ENCODE data around the gene SPEN.
"Not testable (repeated sequence)": the region's sequence is repeated elsewhere in the genome, so short reads cannot be mapped to it uniquely, and the experiment has no call there.

The SPEN gene

GRCh38 chr1:15816674-15817073 is 30.8 kb upstream of the SPEN start:
- Mint-ChIP-seq H3K9me3 (no peaks in the 10 kb centered on the region), H3K4me3 (no peak overlapping the region), H3K4me1 (peaks cover 6% of the 10 kb centered on the region), H3K27ac (no peak overlapping the region), H3K36me3 (ENCODE audit: low read depth) (peaks cover 5% of the 10 kb centered on the region), H3K27me3 (ENCODE audit: low read depth) (peaks cover 4% of the 10 kb centered on the region)
- TF ChIP-seq CTCF (IDR thresholded peaks at IDR 0.05; ENCODE audit: unreplicated experiment in 3 of 3), result no peak

GRCh38 chr1:15820478-15820877 is 27.0 kb upstream of the SPEN start:
- no peak for TF ChIP-seq CTCF (IDR thresholded peaks at IDR 0.05; ENCODE audit: unreplicated experiment in 3 of 3)
- Mint-ChIP-seq H3K4me1 (peaks cover 4% of the 10 kb centered on the region), H3K4me3 (no peak overlapping the region), H3K9me3 (no peaks in the 10 kb centered on the region), H3K27ac (peak overlapping the region in 1 of 3 experiments; percentile 12), H3K36me3 (ENCODE audit: low read depth) (peaks cover 5% of the 10 kb centered on the region), H3K27me3 (ENCODE audit: low read depth) (peaks cover 4% of the 10 kb centered on the region)

GRCh38 chr1:15825800-15826199 is 21.7 kb upstream of the SPEN start:
- Mint-ChIP-seq H3K4me3 (no peak overlapping the region), H3K4me1 (peaks cover 29% of the 10 kb centered on the region), H3K27ac (peak overlapping the region in 2 of 3 experiments; percentile 12 to 40), H3K9me3 (no peaks in the 10 kb centered on the region), H3K27me3 (ENCODE audit: low read depth) (no peaks in the 10 kb centered on the region), H3K36me3 (ENCODE audit: low read depth) (peaks cover 5% of the 10 kb centered on the region)
- no peak for TF ChIP-seq CTCF (IDR thresholded peaks at IDR 0.05; ENCODE audit: unreplicated experiment in 3 of 3)

GRCh38 chr1:15826810-15827507 is 20.5 kb upstream of the SPEN start:
- H3K4me1 Mint-ChIP-seq, result peaks cover 38% of the 10 kb centered on the region
- TF ChIP-seq CTCF (IDR thresholded peaks at IDR 0.05; ENCODE audit: unreplicated experiment in 3 of 3), result no peak
- peaks cover 9% of the 10 kb centered on the region for H3K36me3 Mint-ChIP-seq (ENCODE audit: low read depth)
- no peak overlapping the region for H3K4me3 Mint-ChIP-seq
- no peaks in the 10 kb centered on the region for H3K27me3 Mint-ChIP-seq (ENCODE audit: low read depth)
- peak overlapping the region in 2 of 3 experiments; percentile 46 to 56 for H3K27ac Mint-ChIP-seq
- no peaks in the 10 kb centered on the region for H3K9me3 Mint-ChIP-seq

- H3K27me3 Mint-ChIP-seq (ENCODE audit: low read depth); H3K4me3 Mint-ChIP-seq; H3K27ac Mint-ChIP-seq; H3K9me3 Mint-ChIP-seq: not testable (repeated sequence)
- H3K4me1 Mint-ChIP-seq, result peaks cover 41% of the 10 kb centered on the region
- H3K36me3 Mint-ChIP-seq (ENCODE audit: low read depth), result peaks cover 10% of the 10 kb centered on the region
Measured at GRCh38 chr1:15827567-15827966, 19.9 kb upstream of the SPEN start.

- peaks cover 44% of the 10 kb centered on the region for H3K4me1 Mint-ChIP-seq
- H3K36me3 Mint-ChIP-seq (ENCODE audit: low read depth), result peaks cover 10% of the 10 kb centered on the region
- H3K9me3 Mint-ChIP-seq; H3K27ac Mint-ChIP-seq; H3K27me3 Mint-ChIP-seq (ENCODE audit: low read depth); H3K4me3 Mint-ChIP-seq: not testable (repeated sequence)
Measured at GRCh38 chr1:15828931-15829330, 18.6 kb upstream of the SPEN start.

GRCh38 chr1:15830258-15830657 is 17.2 kb upstream of the SPEN start:
- H3K4me3 Mint-ChIP-seq, result no peak overlapping the region
- H3K36me3 Mint-ChIP-seq (ENCODE audit: low read depth), result peaks cover 13% of the 10 kb centered on the region
- H3K9me3 Mint-ChIP-seq, result no peaks in the 10 kb centered on the region
- no peaks in the 10 kb centered on the region for H3K27me3 Mint-ChIP-seq (ENCODE audit: low read depth)
- H3K4me1 Mint-ChIP-seq, result peaks cover 48% of the 10 kb centered on the region
- H3K27ac Mint-ChIP-seq, result peak overlapping the region; percentile 92 to 99 (median 96)
- TF ChIP-seq CTCF (IDR thresholded peaks at IDR 0.05; ENCODE audit: unreplicated experiment in 3 of 3), result no peak
